Ramos (cell line): Measurements from ENCODE around the gene RMND5B.
"Not testable (repeated sequence)": the region's sequence is repeated elsewhere in the genome, so short reads cannot be mapped to it uniquely, and the experiment has no call there.

Source experiments
- in situ Hi-C: fragments of 300-500 bp; cut with MboI; formaldehyde crosslinking; loops from one replicate; pipeline ENCODE4 v1.14.3; 2022; ENCODE audit warnings: low sequenced_read_pairs; ENCODE audit not compliant: unreplicated experiment

The RMND5B gene, protein sequence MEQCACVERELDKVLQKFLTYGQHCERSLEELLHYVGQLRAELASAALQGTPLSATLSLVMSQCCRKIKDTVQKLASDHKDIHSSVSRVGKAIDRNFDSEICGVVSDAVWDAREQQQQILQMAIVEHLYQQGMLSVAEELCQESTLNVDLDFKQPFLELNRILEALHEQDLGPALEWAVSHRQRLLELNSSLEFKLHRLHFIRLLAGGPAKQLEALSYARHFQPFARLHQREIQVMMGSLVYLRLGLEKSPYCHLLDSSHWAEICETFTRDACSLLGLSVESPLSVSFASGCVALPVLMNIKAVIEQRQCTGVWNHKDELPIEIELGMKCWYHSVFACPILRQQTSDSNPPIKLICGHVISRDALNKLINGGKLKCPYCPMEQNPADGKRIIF

DNA sequence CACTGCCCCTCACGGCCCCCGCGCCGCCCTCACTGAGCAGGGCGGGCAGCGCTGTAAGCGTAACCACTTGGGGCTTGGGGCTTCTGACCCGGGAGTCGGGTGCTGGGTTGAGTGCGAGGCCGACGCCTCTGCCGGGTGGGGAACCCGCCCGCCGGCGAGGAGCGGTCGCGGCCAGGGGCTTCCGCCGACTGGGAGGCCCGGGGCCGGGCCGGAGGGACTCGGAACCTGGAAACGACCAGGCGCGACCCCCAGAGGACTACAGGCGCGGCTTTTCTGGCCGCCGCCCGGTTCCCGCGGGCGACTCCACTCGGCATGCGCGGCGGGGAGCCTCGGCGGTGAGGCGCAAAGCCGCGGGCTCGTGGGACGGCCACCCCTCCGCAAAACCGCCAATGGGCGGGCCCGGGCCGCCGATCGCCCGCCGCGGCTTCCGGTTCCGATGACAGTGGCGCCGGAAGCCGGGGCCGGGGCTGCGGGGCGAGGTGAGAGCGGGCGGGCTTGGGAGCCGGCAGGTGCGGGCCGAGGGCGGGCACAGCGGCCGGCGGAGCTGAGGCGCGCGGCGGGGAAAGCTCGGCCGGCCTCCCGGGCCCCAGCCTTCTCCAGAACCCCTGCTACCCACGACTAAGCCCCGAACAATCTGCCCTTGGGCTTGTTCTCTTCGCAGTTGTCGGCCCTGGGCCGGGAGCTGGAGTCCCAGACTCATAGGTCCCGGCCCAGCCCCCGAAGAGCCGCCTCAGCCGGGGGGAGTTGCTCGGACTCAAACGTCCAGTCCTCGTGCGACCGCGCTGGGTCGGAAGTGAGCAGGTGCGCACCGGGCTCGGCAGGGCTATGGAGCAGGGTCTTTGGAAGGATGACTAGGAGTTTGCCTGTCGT is at the start of gene RMND5B:
Gene RMND5B, plus strand, starts transcription at position 439 of the 870 bp plus-strand sequence. CDS start 7,106 bp downstream, outside the sequence.
- in situ Hi-C loops: no loop called here

DNA sequence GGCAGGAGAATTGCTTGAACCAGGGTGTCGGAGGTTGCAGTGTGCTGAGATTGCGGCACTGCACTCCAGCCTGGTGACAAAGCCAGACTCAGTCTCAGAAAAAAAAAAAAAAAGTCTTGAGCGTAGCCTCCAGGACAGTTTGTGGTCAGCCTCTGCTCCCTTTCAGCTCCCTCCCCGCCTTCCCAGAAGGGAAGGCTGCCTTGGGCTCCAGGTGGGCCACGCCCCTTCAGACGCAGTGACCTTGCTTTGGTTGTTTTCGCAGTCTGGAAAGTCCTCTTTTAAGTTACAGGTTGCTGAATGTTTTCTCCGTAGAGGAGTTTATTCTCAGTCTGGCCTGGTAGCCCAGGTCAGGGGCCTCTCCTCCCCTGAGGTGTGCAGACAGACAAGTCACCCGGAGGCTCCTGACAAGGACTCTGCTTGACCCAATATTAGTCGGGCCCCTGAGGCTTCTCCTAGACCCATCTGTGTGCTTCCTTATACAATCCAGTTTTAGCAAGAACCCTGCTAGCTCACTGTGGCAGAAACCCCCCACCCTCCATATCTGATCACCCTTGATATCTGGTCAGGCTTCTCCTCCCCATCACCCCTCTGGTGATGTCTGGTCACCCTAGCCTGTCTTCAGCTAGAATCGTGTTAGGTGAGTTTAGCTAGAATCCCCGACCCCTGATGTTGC is 49.1 kb upstream of the RMND5B start:
- in situ Hi-C loops: no loop called here

DNA sequence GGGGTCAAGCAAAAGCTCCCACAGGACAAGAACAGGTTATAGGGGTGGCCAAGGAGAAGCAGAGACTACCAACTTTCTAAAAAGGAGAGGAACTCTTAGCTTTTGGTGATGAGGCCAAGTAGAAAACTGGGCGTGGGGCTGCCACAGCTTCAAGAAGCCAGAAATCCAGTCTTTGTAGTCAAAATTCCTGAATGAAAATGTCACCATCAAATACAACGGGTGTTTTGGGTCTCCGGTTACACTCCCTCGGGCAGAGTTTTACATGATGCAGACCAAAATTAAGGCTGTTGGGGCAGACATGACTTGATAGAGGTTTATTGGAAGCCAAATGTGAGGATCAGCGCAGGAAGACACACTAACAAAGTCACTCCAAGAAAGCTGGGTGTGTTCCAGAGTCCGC is 46.9 kb upstream of the RMND5B start:
- in situ Hi-C loops: no loop called here

DNA sequence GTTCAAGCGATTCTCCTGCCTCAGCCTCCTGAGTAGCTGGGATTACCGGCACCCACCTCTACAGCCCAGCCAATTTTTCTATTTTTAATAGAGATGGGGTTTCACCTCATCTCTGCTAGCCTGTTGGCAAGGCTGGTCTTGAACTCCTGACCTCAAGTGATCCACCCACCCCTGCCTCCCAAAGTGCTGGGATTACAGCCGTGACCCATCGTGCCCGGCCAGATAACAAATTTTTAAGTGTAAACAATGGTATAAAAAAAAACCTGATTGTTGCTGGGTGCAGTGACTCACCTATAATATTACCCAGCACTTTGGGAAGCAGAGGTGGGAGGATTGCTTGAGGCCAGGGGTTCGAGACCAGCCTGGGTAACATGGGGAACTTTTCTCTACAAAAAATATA is 45.5 kb upstream of the RMND5B start:
- in situ Hi-C loops: no loop called here

DNA sequence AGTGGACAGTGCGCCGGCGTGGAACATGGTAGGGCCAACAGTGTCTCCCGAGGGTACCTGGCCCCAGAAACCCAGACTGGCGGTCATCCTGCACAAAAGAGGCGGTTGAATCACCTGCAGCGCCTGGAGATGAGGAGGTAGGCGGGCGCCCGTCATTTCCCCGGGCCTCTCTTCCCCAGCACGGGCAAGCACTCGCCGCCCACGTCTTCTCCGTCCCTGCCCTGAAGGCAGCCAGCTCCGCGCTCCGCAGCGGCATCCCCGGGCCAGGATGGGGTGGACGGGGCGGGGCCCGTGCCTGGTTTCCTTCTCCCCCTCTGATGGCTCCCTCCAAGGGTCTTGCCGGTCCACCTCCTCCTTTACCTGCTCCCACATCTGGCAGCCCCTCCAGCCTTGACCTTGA is 44.5 kb upstream of the RMND5B start:
- in situ Hi-C loops: no loop called here

DNA sequence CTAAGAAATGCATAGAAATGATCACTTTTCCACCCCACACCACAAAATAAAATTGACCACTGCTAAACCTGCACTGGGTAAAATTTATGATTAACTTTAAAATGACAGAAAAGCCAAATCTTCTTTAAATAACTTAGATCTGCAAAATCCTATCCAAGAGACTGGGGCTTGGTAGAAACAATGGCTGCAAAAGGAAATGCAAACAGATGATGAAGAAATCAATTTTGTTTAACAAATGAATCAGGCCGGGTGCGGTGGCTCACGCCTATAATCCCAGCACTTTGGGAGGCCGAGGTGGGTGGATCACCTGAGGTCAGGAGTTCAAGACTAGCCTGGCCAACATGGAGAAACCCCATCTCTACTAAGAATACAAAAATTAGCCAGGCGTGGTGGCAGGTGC is 43.6 kb upstream of the RMND5B start:
- in situ Hi-C loops: not testable (repeated sequence)

DNA sequence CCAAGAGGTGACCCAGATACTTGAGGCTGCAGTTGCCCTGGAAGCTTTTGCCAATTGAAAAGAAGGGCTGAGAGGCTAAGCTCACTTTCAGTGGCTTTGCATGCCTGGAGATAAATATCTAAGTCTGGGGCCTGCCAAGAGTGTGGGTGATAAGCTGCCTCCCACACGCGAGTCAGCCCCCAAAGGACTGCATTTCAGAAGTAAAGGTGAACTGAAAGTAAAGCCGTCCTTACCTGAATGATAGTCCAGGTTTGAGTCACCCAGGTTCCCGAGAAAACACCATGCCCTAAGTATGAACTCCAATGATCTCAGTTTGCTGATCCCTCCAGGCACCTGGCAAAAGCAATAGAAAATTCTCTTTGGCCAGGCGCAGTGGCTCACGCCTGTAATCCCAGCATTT is 40.0 kb upstream of the RMND5B start:
- in situ Hi-C loops: no loop called here

DNA sequence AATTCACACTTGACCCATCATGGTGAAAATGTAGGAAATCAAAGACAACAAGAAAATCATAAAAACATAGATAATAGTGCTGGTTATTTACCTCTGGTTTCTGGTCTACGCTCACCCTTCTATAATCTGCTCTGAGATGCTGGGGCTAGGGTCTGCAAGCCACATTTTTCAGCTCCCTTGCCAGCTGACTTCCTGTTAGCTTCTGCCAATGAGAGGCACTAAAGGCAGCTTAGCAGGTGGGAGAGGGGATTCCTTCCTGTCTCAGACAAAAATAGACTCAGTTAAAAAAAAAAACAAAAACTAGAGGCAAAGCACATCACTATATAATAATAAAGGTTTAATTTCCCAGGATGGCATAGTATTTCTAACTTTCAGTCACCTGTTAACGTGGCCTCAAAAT is 37.7 kb upstream of the RMND5B start:
- in situ Hi-C loops: no loop called here

DNA sequence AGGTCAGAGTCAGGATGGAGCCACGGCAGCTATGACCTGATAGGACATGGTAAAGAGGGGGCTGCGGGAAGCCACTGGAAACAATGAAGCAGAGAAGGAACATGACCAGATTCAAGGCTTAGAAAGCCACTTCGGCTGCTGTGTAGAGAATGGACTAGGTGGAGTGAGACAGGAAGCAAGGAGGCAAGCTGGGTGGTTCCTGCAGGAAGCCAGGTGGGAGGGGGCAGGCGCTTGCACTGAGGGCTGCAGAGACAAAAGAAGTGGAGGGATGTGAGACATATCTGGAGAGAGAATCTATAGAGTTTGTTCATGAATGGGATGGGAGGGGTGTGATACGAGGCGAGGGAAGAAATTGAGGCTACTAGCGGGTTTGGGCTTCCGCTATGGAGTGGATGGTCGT is 36.5 kb upstream of the RMND5B start:
- in situ Hi-C loops: no loop called here

DNA sequence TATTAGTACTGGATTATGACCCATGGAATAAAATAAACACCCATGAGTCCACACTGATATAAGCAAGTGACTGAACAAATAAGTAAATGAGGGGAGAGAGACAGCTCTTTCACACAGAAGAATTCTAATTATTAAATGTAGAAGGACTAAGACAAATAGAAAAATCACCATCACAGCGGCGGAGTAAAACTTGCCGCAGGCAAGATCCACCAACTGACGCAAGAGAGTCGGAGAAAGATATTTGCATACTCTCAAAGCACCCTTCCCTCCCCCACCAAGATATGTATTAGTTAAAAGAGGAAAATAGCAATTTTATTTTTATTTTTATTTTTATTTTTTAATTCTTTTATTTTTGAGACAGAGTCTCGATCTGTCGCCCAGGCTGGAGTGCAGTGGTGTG is 32.1 kb upstream of the RMND5B start:
- in situ Hi-C loops: no loop called here

DNA sequence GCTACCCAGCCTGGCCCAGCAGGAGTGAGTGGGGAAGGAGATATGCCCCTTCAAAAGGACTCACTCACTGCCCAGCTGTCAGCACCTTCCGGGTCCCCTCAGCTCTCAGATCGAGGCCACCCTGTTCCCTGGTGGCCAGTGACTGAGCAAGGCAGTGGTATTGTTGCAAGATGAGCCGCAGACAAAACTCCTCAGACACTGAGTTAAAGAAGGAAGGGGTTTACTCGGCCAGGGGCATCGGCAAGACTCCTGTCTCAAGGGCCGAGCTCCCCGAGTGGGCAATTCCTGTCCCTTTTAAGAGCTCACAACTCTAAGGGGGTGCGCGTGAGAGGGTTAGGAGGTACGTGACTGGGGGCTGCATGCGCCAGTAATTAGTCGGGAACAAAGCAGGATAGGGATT is 27.2 kb upstream of the RMND5B start:
- in situ Hi-C loops: no loop called here

DNA sequence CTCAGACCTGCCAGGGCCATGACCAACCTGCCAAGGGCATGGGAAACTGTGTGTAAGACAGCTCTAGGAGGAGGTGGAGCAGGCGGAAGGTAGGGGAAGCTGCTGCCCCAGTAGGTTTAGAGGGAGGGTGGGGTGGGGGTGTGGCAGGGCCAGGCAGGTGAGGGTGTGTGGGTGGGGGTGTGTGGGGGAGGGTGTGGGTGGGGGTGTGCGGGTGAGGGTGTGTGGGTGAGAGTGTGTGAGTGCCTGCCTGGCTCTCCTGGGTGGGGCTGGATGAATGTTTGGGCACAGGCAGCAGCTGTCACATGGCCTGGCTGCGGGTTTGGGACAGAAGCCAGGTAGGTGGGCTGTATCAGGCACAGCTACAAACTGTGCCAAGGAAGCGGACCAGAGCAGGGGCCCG is 26.3 kb upstream of the RMND5B start:
- in situ Hi-C loops: no loop called here

DNA sequence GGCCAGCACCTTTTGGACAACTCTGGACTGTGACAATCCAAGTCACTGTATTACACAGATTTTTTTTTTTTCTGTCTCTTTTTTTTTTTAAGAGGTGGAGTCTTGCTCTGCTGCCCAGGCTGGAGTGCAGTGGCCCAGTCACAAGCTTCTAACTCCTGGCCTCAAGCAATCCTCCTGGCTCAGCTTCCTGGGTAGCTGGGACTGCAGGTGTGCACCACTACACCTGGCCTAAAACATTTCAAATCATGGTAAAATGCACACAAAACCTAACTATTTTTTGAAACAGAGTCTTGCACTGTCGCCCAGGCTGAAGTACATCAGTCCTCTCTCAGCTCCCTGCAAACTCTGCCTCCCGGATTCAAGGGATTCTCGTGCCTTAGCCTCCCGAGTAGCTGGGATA is 24.7 kb upstream of the RMND5B start:
- in situ Hi-C loops: no loop called here

DNA sequence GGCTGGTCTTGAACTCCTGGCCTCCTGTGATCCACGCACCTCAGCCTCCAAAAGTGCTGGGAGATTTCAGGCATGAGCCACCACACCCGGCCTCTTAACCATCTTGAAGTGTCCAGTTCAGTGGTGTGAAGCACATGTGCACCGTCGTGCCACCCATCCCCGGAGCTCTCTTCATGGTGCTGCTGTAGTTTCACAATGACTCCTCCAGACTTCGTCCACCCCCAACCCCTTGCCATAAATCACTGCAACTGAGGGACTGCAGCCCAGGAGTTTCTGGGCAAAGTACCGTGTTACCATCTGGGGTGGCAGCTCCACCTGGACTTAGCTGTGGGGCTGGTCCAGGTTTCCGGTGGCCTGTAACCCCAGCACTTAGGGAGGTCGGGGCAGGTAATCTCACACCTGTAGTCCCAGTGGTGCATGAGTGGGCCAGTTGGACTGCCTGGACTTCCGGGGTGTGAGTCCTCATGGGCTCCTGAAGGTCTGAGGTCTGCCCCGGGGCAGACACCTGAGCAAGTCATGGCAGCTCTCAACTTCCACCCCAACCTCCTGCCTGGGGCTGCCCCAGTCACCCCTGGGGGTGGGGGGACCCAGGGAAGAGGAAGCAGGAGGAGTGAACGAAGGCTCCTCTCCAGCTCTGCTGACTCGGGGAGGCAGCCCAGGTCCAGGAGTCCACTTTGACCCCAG is 24.1 kb upstream of the RMND5B start:
- in situ Hi-C loops: no loop called here

DNA sequence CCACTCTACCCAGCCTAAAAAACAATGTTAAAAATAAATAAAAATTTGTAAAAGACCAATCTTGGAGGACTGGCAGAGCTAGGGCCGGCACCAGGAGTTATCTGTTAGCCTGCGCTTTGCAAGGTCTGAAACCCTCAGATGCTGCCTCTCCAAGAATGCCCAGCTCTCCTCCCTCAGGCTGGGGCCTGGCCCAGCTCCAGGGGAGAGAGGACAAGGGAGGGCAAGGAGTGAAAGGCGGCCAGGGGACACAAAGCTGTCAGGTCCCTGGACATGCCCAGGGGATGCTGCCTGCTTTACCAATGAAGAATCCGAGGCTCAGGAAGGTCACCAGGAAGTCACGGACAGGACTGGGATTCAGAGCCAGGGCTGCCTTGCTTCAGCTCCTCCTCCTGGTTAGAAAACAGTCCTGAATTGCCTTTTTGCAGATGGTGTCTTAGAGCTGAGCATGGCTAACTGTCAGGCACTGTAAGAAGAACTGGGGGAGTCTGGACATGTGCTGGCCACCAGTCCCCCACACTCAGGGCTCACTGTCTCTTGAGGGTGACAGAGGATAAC is 23.0 kb upstream of the RMND5B start:
- in situ Hi-C loops: no loop called here

DNA sequence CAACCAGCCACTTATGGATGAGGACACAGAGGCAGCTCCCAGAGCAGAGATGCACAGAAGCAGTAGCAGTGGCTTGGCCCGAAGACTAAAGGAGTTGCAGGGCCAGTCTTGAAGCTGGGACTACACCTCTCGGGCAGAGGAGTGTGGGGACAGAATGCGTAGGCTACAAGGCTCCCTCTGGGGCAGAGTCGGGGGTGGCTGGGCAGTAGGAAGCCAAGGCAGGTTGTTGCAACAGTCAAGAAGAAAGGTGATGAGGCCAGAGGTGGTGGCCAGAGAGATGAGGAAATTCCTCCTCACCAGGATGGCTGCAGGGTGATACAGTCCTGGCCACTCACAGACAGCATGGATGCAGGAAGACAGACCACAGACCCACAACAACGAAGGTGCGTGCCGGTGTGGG is 22.4 kb upstream of the RMND5B start:
- in situ Hi-C loops: no loop called here

DNA sequence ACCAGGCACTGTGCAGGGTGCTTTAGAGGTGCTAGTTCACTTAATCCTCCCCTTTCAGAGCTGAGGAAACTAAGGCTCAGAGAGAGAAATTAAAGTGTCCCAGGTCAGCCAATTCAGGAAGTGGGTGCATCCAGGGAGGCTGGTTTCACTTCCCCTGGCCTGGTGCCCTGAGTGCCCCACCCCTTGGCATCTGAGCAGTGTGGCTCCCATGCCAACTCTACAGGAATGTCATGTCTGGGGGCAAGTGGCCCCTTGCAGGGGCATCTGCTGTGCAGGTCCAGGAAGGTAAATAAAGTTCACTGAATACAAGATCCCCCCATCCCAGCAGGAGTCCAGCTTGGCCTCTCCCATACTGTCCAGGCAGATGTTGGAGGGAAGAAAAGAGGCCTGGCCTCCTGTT is 21.8 kb upstream of the RMND5B start:
- in situ Hi-C loops: no loop called here

DNA sequence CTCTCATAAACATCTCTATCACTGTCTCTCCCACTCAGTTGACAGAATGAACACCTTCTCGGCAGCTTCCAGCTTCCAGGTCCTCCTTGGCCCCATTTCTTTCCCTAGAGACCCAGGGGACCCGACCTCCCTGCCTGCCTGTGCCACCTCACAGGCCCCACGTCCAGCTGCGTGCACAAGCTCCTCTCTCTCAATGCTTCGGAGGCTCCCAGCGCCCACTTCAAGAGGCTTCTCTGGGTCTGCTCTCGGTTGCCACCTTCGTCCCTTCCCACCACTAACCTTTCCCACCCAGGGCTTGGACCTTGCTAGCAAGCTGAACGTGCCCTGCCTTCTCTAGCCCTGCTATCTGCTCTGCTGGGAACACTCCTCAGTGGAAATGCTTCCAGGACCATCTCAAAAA is 20.3 kb upstream of the RMND5B start:
- in situ Hi-C loops: loop anchor here (10.0 kb wide), 1 partner anchor 606 kb away; the partner anchor contains the start of gene DOK3

DNA sequence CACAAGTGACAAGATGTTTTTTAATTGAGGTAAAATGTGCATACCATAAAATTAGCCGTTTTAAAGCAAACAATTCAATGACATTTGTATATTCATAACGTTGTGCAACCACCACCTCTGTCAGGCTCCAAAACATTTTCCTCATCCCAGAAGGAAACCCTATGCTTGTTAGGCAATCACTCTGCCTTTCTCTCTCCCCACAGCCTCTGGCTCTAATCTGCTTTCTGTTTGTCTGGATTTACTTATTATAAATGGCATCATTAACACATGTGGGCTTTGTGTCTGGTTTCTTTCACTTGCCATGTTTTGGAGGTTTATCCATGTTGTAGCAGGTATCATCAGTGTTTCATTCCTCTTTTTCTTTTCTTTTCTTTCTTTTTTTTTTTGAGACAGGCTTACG is 18.9 kb upstream of the RMND5B start:
- in situ Hi-C loops: loop anchor here (10.0 kb wide), 1 partner anchor 607 kb away; the partner anchor contains the start of gene DOK3

DNA sequence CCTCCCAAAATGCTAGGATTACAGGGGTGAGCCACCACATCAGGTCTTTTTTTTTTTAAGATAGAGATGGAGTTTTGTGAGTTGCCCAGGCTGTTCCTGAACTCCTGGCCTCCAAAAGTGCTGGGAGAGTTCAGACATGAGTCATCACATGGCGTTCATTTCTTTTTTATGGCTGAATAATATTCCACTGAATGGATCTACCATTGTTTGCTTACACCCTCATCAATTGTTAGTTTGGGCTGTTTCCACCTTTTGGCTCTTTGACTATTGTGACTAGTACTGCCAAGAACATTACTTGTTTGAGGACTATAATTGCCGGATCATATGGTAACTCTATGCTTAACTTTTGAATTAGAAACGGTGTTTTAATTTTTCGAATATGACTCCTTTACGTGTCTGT is 18.3 kb upstream of the RMND5B start:
- in situ Hi-C loops: loop anchor here (10.0 kb wide), 1 partner anchor 608 kb away; the partner anchor contains the start of gene DOK3
